Neural cell (in vitro differentiated cells): ENCODE measurements around the gene UBE2E1.

ENCODE experiments used
- CTCF ChIP-seq: fragments of 450-650 bp; IDR thresholded peaks from 2 replicates; pipeline ENCODE4 v1.5.1; 2014; ENCODE audit warnings: antibody characterized with exemption, mild to moderate bottlenecking, moderate library complexity; ENCODE audit not compliant: poor library complexity, severe bottlenecking
- EZH2 ChIP-seq: fragments of 200-600, 300-800 bp; shearing (Covaris generic), sonication (generic); IDR thresholded peaks from 2 replicates; pipeline ENCODE4 v1.6.1; 2014; ENCODE audit warnings: antibody characterized with exemption, low read length, borderline replicate concordance, mild to moderate bottlenecking; ENCODE audit not compliant: insufficient read depth, poor library complexity, severe bottlenecking
- POLR2AphosphoS5 ChIP-seq: IDR thresholded peaks from 2 replicates; pipeline ENCODE4 v1.6.1; 2012
- RAD21 ChIP-seq: fragments of 450-650 bp; conservative IDR thresholded peaks from 2 replicates; pipeline ENCODE4 v1.6.1; 2014; ENCODE audit warnings: antibody characterized with exemption, mild to moderate bottlenecking, moderate library complexity

GRCh38 chr3:23926736-23927135 lies 121.0 kb downstream of the UBE2E1 start:
- TF ChIP-seq RAD21 (no peak), CTCF (no peak), EZH2 (no peak), POLR2AphosphoS5 (no peak)
